Liver (tissue), 9 donors: ENCODE results near the gene DEPDC5. TPM values are rescaled to one million over a fixed set of nuclear protein-coding genes. Genes with fewer than 3 reads are reported as not detected.

Source experiments
- DNase-seq: peaks from one replicate; pipeline ENCODE4 v3.0.0-alpha.2; 2017; ENCODE audit warnings: low spot score
- H3K27ac ChIP-seq, 2 donors: one replicate each; pipeline ENCODE4 v1.7.0; 2013; ENCODE audit warnings: inconsistent platforms in 2 of 2, low read length in 2 of 2, control low read depth in 1 of 2, low read depth in 1 of 2, mild to moderate bottlenecking in 1 of 2
- H3K27me3 ChIP-seq, 4 donors: one replicate each; pipeline versions ENCODE4 v1.6.1 to v1.7.0; 2013; ENCODE audit warnings: low read length in 3 of 4, inconsistent platforms in 1 of 4, mild to moderate bottlenecking in 1 of 4, moderate library complexity in 1 of 4; ENCODE audit not compliant: control insufficient read depth in 4 of 4, insufficient read depth in 4 of 4
- H3K36me3 ChIP-seq, 4 donors: one replicate each; pipeline versions ENCODE4 v1.6.1 to v1.7.0; 2013; ENCODE audit warnings: low read length in 3 of 4, mild to moderate bottlenecking in 3 of 4, low read depth in 1 of 4, moderate library complexity in 1 of 4; ENCODE audit not compliant: control insufficient read depth in 4 of 4, insufficient read depth in 3 of 4
- H3K4me1 ChIP-seq, 4 donors: one replicate each; pipeline versions ENCODE4 v1.6.1 to v1.7.0; 2013; ENCODE audit warnings: low read length in 3 of 4, mild to moderate bottlenecking in 3 of 4, moderate library complexity in 1 of 4; ENCODE audit not compliant: control insufficient read depth in 4 of 4, insufficient read depth in 4 of 4
- H3K4me3 ChIP-seq, 3 donors: one replicate each; pipeline versions ENCODE4 v1.6.1 to v1.7.0; 2013; ENCODE audit warnings: low read length in 3 of 3, control low read depth in 1 of 3, low read depth in 1 of 3, mild to moderate bottlenecking in 1 of 3
- H3K9ac ChIP-seq, 2 donors: one replicate each; pipeline ENCODE4 v1.7.0; 2013; ENCODE audit warnings: low read length in 2 of 2, mild to moderate bottlenecking in 2 of 2, moderate library complexity in 2 of 2, control low read depth in 1 of 2, low read depth in 1 of 2
- H3K9me3 ChIP-seq, 4 donors: one replicate each; pipeline versions ENCODE4 v1.6.1 to v1.7.0; 2013; ENCODE audit warnings: low read length in 3 of 4; ENCODE audit not compliant: control insufficient read depth in 4 of 4
- GABPA ChIP-seq, 2 donors: IDR thresholded peaks in 1 of 2; conservative IDR thresholded peaks in 1 of 2; 2 replicates each; pipeline ENCODE4 v1.6.1; 2016; ENCODE audit warnings: antibody characterized with exemption in 2 of 2, mild to moderate bottlenecking in 1 of 2, moderate library complexity in 1 of 2
- HNF4A ChIP-seq, 2 donors: conservative IDR thresholded peaks; 2 replicates each; pipeline ENCODE4 v1.6.1; 2016; ENCODE audit warnings: antibody characterized with exemption in 2 of 2, mild to moderate bottlenecking in 2 of 2
- NR2F2 ChIP-seq: IDR thresholded peaks from 2 replicates; pipeline ENCODE4 v1.6.1; 2016; ENCODE audit warnings: antibody characterized with exemption
- RAD21 ChIP-seq, 2 donors: IDR thresholded peaks; 2 replicates each; pipeline ENCODE4 v1.6.1; 2016; ENCODE audit warnings: antibody characterized with exemption in 2 of 2, mild to moderate bottlenecking in 2 of 2
- RXRA ChIP-seq, 2 donors: IDR thresholded peaks; 2 replicates each; pipeline ENCODE4 v1.6.1; 2017 to 2018; ENCODE audit warnings: antibody characterized with exemption in 2 of 2, mild to moderate bottlenecking in 1 of 2
- SP1 ChIP-seq: IDR thresholded peaks from 2 replicates; pipeline ENCODE4 v1.6.1; 2018; ENCODE audit warnings: antibody characterized with exemption, mild to moderate bottlenecking
- WGBS: extraction: QIAGEN DNeasy Blood & Tissue Kit; methylation state at CpG from one replicate; pipeline ENCODE4 v1.1.7; 2013; 5-methylcytosine and 5-hydroxymethylcytosine counted together
- polyA plus RNA-seq, 2 donors: library from polyadenylated mRNA; stranded (reverse) in 1 of 2; unstranded in 1 of 2; fragments of 200-250 nt in 1 of 2; fragments of >200 nt in 1 of 2; fragmentation: Nextera tagmentation in 1 of 2; extraction: Ambion mirVana in 1 of 2; gene quantifications; one replicate each; pipeline versions ENCODE4 v1.2.1 to v1.2.3, GENCODE V29; 2013 to 2015
- total RNA-seq, 2 donors: library from RNA; depleted of rRNA; stranded (reverse); fragments of >200 nt; gene quantifications; one replicate each; pipeline ENCODE4 v1.2.3, GENCODE V29; 2014
- TF ChIP-seq, protein P1 (sequence below): fragments of 150-350 bp; IDR thresholded peaks from 2 replicates; pipeline ENCODE4 v1.5.1; 2017; ENCODE audit warnings: improper control_type of control experiment, low read depth, low read length; ENCODE audit not compliant: missing input control
- TF ChIP-seq, protein P2 (sequence below): IDR thresholded peaks from 2 replicates; pipeline ENCODE4 v1.6.1; 2016; ENCODE audit warnings: antibody characterized with exemption
- TF ChIP-seq, protein P3 (sequence below): IDR thresholded peaks from 2 replicates; pipeline ENCODE4 v1.6.1; 2016; ENCODE audit warnings: antibody characterized with exemption, mild to moderate bottlenecking
- donor health status: healthy.
- donor health status: healthy.
- donor health status: healthy.
- donor health status: healthy.
- donor health status: healthy.

The DEPDC5 gene
- total and polyA plus RNA-seq, 4 donors = 5.5 to 19.4 (median 12.6) TPM

DNA sequence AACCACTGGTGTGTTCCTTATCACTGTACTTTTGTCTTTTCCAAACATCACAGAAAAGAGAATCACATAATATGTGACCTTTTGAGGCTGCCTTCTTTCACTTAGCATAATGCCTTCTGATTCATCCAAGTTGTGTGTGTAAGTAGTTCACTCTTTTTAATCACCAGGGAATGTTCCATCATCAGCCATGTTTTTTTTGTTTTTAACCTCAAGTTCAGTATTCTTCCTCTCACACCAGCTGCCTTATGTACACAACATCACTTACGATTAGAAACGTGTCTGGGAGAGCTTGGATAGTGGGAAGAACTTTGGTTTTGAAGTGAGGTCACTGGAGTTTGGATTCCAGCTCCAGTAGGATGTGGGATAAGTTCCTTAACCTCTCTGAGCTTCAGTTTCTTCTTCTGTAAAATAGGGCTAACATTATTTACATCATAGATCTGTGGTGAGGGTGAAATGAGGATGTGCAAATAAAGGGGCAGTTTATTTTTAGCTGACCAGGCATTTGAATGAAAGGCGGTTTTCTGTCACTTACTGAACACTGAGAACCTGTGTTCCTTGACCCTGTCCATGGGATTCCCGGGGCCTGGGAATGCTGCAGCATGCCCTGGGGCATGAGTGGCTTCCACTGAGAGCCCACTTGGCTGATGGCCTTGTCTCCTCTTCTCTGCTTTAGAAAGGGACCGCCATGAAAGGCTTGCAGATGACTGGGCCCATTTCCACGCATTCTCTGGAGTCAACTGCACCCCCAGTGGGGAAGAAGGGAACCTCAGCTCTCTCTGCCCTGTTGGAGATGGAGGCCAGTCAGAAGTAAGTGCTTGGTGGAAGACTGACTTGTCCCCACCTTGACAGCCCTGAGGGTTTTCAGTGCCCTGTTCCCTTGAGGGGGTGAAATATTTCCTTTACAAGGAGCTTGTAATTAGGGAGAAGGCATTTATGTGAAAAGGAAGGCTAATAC is 92.6 kb downstream of the DEPDC5 start:
- Histone ChIP-seq H3K36me3 (peaks cover 13 to 64% (median 47%) of the 10 kb centered on the region in 4 donors), H3K9ac (no peak overlapping the region), H3K27me3 (no peaks in the 10 kb centered on the region), H3K4me1 (no peaks in the 10 kb centered on the region), H3K9me3 (no peaks in the 10 kb centered on the region), H3K4me3 (no peak overlapping the region), H3K27ac (peak overlapping the region; percentile 59 to 64)
- no peak for DNase-seq
- 75% methylated on average over 6 of the region's 6 CpGs for WGBS
- TF ChIP-seq RXRA (IDR thresholded peaks at IDR 0.05) = peak; percentile 45 to 67
- peak; percentile 23 to 58 for TF ChIP-seq RAD21 (IDR thresholded peaks at IDR 0.05)
- TF ChIP-seq GABPA (IDR thresholded peaks at IDR 0.05 in 1 of 2, conservative IDR thresholded peaks at IDR 0.05 in 1 of 2) = no peak
- TF ChIP-seq, protein P1, sequence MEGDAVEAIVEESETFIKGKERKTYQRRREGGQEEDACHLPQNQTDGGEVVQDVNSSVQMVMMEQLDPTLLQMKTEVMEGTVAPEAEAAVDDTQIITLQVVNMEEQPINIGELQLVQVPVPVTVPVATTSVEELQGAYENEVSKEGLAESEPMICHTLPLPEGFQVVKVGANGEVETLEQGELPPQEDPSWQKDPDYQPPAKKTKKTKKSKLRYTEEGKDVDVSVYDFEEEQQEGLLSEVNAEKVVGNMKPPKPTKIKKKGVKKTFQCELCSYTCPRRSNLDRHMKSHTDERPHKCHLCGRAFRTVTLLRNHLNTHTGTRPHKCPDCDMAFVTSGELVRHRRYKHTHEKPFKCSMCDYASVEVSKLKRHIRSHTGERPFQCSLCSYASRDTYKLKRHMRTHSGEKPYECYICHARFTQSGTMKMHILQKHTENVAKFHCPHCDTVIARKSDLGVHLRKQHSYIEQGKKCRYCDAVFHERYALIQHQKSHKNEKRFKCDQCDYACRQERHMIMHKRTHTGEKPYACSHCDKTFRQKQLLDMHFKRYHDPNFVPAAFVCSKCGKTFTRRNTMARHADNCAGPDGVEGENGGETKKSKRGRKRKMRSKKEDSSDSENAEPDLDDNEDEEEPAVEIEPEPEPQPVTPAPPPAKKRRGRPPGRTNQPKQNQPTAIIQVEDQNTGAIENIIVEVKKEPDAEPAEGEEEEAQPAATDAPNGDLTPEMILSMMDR = peak; percentile 26
- TF ChIP-seq, protein P2, sequence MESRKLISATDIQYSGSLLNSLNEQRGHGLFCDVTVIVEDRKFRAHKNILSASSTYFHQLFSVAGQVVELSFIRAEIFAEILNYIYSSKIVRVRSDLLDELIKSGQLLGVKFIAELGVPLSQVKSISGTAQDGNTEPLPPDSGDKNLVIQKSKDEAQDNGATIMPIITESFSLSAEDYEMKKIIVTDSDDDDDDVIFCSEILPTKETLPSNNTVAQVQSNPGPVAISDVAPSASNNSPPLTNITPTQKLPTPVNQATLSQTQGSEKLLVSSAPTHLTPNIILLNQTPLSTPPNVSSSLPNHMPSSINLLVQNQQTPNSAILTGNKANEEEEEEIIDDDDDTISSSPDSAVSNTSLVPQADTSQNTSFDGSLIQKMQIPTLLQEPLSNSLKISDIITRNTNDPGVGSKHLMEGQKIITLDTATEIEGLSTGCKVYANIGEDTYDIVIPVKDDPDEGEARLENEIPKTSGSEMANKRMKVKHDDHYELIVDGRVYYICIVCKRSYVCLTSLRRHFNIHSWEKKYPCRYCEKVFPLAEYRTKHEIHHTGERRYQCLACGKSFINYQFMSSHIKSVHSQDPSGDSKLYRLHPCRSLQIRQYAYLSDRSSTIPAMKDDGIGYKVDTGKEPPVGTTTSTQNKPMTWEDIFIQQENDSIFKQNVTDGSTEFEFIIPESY = no peak
- peak; percentile 22 for TF ChIP-seq NR2F2
- TF ChIP-seq SP1 = peak; percentile 24

DNA sequence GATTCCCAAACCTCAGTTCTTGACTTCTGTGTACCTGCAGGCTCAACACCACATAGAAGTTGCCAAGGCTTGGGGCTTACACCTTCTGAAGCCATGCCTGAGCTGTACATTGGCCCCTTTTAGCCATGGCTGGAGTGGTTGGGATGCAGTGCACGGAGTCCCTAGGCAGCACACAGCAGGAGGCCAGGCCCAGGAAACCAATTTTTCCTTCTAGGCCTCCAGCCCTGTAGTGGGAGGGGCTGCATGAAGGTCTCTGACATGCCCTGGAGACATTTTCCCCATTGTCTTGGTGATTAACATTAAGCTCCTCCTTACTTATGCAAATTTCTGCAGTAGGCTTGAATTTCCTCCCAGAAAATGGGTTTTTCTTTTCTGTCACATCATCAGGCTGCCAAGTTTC is 94.6 kb downstream of the DEPDC5 start:
- Histone ChIP-seq H3K9ac (no peak overlapping the region), H3K4me3 (no peak overlapping the region), H3K27ac (no peak overlapping the region), H3K27me3 (no peaks in the 10 kb centered on the region), H3K9me3 (no peaks in the 10 kb centered on the region), H3K4me1 (no peaks in the 10 kb centered on the region), H3K36me3 (peaks cover 13 to 67% (median 48%) of the 10 kb centered on the region in 4 donors)
- DNase-seq = no peak
- WGBS = 100% methylated on average over 1 of the region's 1 CpG
- TF ChIP-seq, protein P3, sequence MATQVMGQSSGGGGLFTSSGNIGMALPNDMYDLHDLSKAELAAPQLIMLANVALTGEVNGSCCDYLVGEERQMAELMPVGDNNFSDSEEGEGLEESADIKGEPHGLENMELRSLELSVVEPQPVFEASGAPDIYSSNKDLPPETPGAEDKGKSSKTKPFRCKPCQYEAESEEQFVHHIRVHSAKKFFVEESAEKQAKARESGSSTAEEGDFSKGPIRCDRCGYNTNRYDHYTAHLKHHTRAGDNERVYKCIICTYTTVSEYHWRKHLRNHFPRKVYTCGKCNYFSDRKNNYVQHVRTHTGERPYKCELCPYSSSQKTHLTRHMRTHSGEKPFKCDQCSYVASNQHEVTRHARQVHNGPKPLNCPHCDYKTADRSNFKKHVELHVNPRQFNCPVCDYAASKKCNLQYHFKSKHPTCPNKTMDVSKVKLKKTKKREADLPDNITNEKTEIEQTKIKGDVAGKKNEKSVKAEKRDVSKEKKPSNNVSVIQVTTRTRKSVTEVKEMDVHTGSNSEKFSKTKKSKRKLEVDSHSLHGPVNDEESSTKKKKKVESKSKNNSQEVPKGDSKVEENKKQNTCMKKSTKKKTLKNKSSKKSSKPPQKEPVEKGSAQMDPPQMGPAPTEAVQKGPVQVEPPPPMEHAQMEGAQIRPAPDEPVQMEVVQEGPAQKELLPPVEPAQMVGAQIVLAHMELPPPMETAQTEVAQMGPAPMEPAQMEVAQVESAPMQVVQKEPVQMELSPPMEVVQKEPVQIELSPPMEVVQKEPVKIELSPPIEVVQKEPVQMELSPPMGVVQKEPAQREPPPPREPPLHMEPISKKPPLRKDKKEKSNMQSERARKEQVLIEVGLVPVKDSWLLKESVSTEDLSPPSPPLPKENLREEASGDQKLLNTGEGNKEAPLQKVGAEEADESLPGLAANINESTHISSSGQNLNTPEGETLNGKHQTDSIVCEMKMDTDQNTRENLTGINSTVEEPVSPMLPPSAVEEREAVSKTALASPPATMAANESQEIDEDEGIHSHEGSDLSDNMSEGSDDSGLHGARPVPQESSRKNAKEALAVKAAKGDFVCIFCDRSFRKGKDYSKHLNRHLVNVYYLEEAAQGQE = no peak
- no peak for TF ChIP-seq HNF4A (conservative IDR thresholded peaks at IDR 0.05)
